Measurements from ENCODE around the gene NEDD4L. TPM values are rescaled to one million over a fixed set of nuclear protein-coding genes. Genes with fewer than 3 reads are reported as not detected.

The NEDD4L gene
- total RNA-seq, 1 donor from 2014 or later = 209 TPM

DNA sequence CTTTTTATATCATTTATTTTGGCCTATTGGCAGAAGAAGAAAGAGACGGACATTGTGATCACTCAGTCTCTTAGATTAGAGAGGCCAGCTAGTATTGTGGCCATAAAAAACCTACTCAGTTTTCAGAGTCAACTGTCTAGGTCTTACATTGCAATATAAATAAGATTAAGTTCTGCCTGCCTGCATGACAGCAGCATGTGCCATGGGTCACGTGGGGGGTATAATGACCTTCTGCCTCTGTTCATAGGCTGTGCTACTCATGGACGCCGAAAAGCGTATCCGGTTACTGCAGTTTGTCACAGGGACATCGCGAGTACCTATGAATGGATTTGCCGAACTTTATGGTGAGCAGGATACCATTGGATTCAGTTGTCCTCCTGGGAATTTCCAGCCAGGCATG lies 346.4 kb downstream of the NEDD4L start:
- TF ChIP-seq, protein P1, sequence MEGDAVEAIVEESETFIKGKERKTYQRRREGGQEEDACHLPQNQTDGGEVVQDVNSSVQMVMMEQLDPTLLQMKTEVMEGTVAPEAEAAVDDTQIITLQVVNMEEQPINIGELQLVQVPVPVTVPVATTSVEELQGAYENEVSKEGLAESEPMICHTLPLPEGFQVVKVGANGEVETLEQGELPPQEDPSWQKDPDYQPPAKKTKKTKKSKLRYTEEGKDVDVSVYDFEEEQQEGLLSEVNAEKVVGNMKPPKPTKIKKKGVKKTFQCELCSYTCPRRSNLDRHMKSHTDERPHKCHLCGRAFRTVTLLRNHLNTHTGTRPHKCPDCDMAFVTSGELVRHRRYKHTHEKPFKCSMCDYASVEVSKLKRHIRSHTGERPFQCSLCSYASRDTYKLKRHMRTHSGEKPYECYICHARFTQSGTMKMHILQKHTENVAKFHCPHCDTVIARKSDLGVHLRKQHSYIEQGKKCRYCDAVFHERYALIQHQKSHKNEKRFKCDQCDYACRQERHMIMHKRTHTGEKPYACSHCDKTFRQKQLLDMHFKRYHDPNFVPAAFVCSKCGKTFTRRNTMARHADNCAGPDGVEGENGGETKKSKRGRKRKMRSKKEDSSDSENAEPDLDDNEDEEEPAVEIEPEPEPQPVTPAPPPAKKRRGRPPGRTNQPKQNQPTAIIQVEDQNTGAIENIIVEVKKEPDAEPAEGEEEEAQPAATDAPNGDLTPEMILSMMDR (IDR thresholded peaks at IDR 0.05; ENCODE audit: partially characterized antibody, unreplicated experiment) = no peak
- Mint-ChIP-seq H3K4me3 (ENCODE audit: unreplicated experiment) (no peak overlapping the region), H3K27ac (ENCODE audit: unreplicated experiment) (no peak overlapping the region), H3K4me1 (ENCODE audit: low read depth, unreplicated experiment) (peaks cover 19% of the 10 kb centered on the region), H3K27me3 (ENCODE audit: unreplicated experiment) (peaks cover 4% of the 10 kb centered on the region), H3K9me3 (ENCODE audit: unreplicated experiment) (no peaks in the 10 kb centered on the region), H3K36me3 (ENCODE audit: unreplicated experiment) (peaks cover under 1% of the 10 kb centered on the region)
- no peak for DNase-seq

DNA sequence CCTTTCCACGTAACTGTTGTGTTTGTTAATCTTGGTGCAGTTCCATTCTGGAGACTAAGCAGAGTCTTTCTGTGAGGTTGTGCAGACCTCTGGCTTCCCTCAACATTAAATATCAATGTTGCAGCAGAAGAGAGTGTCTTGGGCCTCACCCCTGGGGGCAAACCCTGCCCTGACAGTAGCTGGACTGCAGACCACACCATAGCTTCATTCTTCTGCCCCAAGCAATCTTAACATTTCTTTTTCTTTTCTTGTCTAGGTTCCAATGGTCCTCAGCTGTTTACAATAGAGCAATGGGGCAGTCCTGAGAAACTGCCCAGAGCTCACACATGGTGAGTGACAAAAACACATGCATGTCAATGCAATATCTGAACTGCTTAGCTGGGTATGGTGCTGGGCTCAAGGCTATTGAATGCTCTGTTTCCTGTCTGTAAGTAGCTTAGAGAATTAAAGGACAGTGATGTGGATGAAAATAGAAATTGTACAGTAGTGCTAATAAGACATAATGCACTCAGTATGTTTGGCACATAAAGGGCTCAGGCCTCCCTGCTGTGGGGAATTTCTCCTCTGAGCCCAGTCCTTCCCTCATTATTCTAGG lies 347.3 kb downstream of the NEDD4L start:
- no peaks in the 10 kb centered on the region for H3K36me3 Mint-ChIP-seq (ENCODE audit: unreplicated experiment)
- no peak for DNase-seq

DNA sequence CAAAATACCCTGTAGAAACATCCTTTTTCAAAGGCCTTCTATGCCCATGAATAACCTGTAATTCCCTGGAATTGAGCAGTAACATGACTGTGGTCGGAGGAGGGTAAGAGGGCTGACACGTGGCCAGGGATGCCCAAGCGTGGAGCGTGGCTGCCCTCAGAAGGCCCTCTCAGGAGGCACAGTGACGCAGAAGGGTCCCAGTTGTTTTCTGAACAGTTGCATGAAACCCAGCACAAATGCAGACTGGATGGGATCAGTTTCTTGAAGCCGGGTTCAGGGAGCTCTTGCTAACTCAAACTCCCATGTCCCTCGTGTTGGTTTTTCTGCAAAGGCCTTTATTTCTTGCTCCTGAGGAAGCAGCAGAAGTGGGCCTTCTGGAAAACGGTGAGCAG lies 347.9 kb downstream of the NEDD4L start:
- no peak for DNase-seq
- Mint-ChIP-seq H3K36me3 (ENCODE audit: unreplicated experiment) (no peaks in the 10 kb centered on the region), H3K27me3 (ENCODE audit: unreplicated experiment) (peaks cover 4% of the 10 kb centered on the region), H3K4me1 (ENCODE audit: low read depth, unreplicated experiment) (peaks cover 27% of the 10 kb centered on the region), H3K27ac (ENCODE audit: unreplicated experiment) (peak overlapping the region; percentile 89), H3K4me3 (ENCODE audit: unreplicated experiment) (no peak overlapping the region), H3K9me3 (ENCODE audit: unreplicated experiment) (peaks cover 2% of the 10 kb centered on the region)
- TF ChIP-seq, protein P1 (IDR thresholded peaks at IDR 0.05; ENCODE audit: partially characterized antibody, unreplicated experiment) = no peak

More for the DNA sequence above, 347.3 kb downstream of the NEDD4L start:
- peaks cover 4% of the 10 kb centered on the region for H3K27me3 Mint-ChIP-seq (ENCODE audit: unreplicated experiment)
- TF ChIP-seq, protein P1 (IDR thresholded peaks at IDR 0.05; ENCODE audit: partially characterized antibody, unreplicated experiment) = no peak
- H3K27ac Mint-ChIP-seq (ENCODE audit: unreplicated experiment) = peak overlapping the region; percentile 89
- peaks cover 25% of the 10 kb centered on the region for H3K4me1 Mint-ChIP-seq (ENCODE audit: low read depth, unreplicated experiment)
- H3K9me3 Mint-ChIP-seq (ENCODE audit: unreplicated experiment) = peaks cover 2% of the 10 kb centered on the region
- no peak overlapping the region for H3K4me3 Mint-ChIP-seq (ENCODE audit: unreplicated experiment)

DNA sequence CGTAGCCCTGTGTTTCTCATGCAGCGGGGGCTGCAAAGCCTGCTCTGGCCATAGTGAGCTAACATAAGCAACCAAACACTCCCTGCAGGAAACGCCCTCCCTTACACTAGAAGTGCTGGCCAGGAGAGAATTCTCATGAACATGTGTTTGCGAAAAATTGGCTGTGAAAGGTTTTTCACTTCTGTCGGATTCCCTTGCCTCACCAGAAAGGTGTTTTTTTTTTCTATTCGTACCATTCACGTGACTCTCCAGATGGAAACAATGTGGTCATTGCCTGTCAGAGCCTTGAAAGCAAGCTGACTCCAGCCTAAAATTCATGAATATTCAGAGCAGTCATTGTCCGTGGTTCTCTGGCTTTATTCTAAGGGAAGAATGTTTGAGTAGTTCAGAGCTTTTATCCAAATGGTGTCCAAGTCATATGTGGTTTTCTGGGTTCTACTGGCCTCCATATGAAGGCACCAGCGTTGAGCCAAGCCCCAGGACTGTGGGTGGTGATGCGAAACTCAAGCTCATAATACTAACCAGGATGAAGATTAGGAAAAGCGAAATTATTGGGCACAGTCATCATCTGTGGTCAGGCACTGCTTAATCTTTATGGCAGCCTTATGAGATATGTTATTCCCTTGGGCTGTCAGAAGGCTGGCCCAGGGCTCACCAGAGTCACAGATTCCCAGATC lies 348.4 kb downstream of the NEDD4L start:
- Mint-ChIP-seq H3K36me3 (ENCODE audit: unreplicated experiment) (no peaks in the 10 kb centered on the region), H3K27ac (ENCODE audit: unreplicated experiment) (peak overlapping the region; percentile 89), H3K4me1 (ENCODE audit: low read depth, unreplicated experiment) (peaks cover 27% of the 10 kb centered on the region), H3K9me3 (ENCODE audit: unreplicated experiment) (peaks cover 2% of the 10 kb centered on the region), H3K27me3 (ENCODE audit: unreplicated experiment) (peaks cover 4% of the 10 kb centered on the region), H3K4me3 (ENCODE audit: unreplicated experiment) (peak overlapping the region; percentile 35)
- no peak for DNase-seq
- TF ChIP-seq, protein P1 (IDR thresholded peaks at IDR 0.05; ENCODE audit: partially characterized antibody, unreplicated experiment) = no peak

DNA sequence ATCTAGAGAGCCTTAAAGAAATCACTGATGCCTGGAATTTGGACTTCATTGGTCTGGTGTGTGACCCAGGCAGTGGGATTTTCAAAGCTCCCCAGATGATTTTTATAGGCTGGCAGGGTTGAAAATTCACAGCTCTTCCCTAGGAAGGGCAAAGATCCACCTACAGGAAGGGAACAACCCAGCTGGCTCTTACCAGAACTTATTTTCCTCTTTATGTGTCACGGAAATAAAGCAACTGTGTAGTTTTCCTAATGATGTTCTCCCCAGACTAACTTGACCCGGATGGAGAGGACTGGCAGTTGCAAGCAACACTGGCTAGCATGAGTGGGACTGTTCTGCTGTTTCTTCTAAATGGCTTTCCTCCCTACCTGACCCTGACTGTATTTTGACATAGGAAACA lies 349.3 kb downstream of the NEDD4L start:
- no peak overlapping the region for H3K27ac Mint-ChIP-seq (ENCODE audit: unreplicated experiment)
- H3K27me3 Mint-ChIP-seq (ENCODE audit: unreplicated experiment) = peaks cover 4% of the 10 kb centered on the region
- H3K4me1 Mint-ChIP-seq (ENCODE audit: low read depth, unreplicated experiment) = peaks cover 27% of the 10 kb centered on the region
- peaks cover 2% of the 10 kb centered on the region for H3K9me3 Mint-ChIP-seq (ENCODE audit: unreplicated experiment)
- no peaks in the 10 kb centered on the region for H3K36me3 Mint-ChIP-seq (ENCODE audit: unreplicated experiment)
- no peak for DNase-seq
- TF ChIP-seq, protein P1 (IDR thresholded peaks at IDR 0.05; ENCODE audit: partially characterized antibody, unreplicated experiment) = no peak
- no peak overlapping the region for H3K4me3 Mint-ChIP-seq (ENCODE audit: unreplicated experiment)
